GM18526 (cell line): ENCODE data around the gene SERAC1.

Experiments used
- POLR2A ChIP-seq: IDR thresholded peaks from 3 replicates; pipeline ENCODE4 v1.6.1; 2011; ENCODE audit not compliant: insufficient read length; ENCODE audit errors: extremely low read depth

Gene SERAC1

DNA sequence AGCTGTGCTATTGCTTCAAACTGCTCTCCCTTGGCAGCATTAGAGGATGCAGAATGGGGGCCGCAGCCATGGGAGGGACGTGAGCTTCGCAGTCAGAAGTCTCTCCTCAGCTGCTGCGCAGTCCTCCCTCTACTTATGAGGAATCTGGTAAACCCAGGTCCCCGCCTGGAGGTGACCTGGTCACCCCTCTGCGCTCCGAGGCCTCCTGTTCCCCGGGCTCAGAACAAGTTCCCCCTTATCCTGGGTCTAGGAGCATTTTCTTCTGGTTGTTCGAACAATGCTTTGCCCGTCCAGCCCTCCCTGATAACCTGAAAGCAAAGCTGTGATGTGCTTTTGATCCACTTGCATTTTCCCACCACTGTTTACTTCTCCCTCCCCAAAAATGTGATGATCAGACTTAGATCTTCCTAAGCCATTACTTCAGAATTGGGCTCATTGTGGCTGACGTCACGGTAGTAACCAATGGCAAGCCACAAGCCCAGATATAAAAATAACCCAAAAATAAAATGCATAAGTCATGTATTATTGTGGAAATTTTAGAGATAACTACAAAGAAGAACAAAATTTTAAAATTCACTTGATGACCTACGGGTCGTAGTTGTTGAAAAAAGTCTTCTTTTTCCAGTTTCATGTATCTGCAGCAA is 80.7 kb downstream of the SERAC1 start:
- TF ChIP-seq POLR2A = no peak

- no peak for TF ChIP-seq POLR2A
Measured at GRCh38 chr6:158086504-158087223, 81.4 kb downstream of the SERAC1 start.

DNA sequence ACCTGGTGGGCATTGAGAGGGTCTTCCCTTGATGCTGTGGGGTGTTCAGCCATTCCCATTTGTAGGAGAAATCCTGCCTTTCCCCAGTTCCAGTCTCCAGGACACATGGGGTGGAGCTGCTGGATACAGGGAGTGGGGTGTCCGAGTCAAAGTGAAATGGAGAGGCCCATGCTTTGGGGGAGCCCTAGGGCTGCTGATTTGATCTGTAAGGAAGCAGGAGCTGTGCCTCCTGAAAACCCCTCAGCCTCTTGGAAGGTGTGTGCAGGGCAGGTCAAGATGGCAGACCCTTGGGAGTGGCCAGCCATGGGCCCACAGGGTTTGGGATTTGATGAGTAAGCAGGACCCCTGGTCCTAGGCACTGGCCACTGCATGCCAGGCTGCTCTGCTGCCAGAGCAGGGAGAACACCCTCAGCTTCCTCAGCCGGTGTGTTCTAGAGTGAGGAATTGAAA is 82.0 kb downstream of the SERAC1 start:
- TF ChIP-seq POLR2A = no peak

GRCh38 chr6:158085261-158086053 is 82.6 kb downstream of the SERAC1 start:
- TF ChIP-seq POLR2A = no peak

GRCh38 chr6:158083455-158084325 is 84.4 kb downstream of the SERAC1 start:
- TF ChIP-seq POLR2A = no peak

GRCh38 chr6:158081657-158081935 is 86.5 kb downstream of the SERAC1 start:
- no peak for TF ChIP-seq POLR2A

DNA sequence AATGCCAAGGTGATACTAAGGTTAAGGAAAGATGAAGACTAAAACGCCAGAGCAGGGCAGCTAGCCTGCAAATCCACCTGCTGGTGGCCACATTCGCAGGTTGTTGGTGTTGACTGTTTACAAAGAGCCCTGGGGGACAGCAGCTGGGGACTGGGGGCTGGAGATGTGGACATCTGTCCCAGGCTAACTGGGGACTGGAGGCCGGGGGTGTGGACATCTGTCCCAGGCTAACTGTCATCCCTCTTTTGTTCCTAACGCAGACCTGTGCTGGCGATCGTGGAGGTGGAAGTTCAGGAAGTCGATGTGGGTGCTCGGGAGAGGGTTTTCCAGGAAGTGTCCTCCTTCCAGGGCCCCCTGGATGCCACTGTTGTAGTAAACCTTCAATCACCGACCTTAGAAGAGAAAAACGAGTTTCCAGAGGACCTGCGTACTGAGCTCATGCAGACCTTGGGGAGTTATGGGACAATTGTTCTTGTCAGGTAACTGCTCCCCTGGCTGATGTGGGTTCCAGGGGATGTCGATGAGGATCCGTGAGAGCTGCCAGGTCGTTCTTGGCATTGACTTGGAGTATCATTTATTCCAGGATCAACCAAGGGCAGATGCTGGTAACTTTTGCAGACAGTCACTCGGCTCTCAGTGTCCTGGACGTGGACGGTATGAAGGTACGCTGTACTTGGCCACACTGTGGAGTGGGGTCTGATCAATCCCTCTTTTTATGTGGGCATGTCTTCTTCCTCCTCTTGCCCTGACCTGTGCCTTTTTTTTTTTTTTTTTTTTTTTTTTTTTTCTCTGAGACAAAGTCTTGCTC is 87.0 kb downstream of the SERAC1 start:
- no peak for TF ChIP-seq POLR2A

GRCh38 chr6:158078320-158078719 is 89.7 kb downstream of the SERAC1 start:
- no peak for TF ChIP-seq POLR2A

- no peak for TF ChIP-seq POLR2A
Measured at GRCh38 chr6:158077676-158078075, 90.4 kb downstream of the SERAC1 start.

DNA sequence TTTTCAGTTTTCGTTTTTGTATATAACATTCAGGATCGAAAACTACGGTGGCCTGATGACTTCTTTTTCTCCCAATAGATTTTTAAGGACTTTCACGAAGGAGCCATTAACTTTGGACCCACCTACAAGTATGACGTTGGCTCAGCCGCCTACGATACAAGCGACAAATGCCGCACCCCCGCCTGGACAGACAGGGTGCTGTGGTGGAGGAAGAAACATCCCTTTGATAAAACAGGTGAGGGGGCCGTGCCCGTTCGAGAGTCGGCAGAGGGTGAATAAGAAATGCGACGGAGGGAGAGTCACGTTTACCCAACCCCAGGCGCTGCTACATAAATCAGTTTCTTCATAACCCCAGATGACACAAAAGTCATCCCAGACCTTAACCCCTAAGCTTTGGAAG is 91.5 kb downstream of the SERAC1 start:
- no peak for TF ChIP-seq POLR2A

GRCh38 chr6:158073776-158074175 is 94.3 kb downstream of the SERAC1 start:
- TF ChIP-seq POLR2A = no peak

DNA sequence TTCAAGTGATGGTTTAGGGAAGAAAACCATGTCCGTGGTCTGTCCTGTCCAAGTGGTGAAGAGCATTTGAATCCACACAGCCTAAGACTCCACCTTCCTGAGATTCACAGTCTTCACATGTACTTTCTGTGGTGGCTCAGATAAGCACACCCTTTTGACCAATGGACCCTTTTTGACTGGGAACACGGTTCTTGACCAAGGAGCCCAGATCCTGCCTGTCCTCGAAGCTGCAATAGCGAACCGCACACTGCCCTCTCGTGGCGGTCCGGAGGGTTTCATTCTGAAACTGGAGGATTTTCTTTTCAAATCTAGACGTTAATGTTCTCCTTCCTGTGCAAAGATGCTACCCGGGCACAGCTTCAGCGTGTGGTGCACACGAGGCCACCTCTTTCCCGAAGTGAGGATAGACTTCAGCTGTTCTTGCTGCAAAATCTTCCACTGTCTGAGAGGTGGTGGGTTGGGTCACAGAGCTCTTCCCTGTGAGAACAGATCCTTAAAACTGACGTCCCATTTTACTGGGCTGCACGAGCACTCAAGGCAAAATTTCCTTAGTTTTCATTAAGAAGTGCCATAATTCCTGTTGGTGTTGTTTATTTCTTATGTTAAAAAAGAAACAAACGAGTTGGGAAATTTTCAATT is 95.9 kb downstream of the SERAC1 start:
- TF ChIP-seq POLR2A = no peak

GRCh38 chr6:158071121-158072082 is 96.7 kb downstream of the SERAC1 start:
- TF ChIP-seq POLR2A = no peak
